T-helper 2 cell treated with Interferon-gamma antibody and Interleukin-4, amounts not matched to agents 5 μg/mL and 100 μg/mL, for 36 hours (primary cell): ENCODE measurements around the gene ARMH4.

Experiments used
- DNase-seq: peaks from one replicate; pipeline ENCODE4 v3.0.0; 2021; ENCODE audit warnings: low spot score
- H3K27ac Mint-ChIP-seq: one replicate; pipeline ENCODE4 v1.8.0; 2021; ENCODE audit warnings: mild to moderate bottlenecking, mixed read lengths
- H3K27me3 Mint-ChIP-seq: one replicate; pipeline ENCODE4 v1.8.0; 2021; ENCODE audit warnings: low read depth, mixed read lengths
- H3K36me3 Mint-ChIP-seq: one replicate; pipeline ENCODE4 v1.8.0; 2021; ENCODE audit warnings: low read depth, mixed read lengths
- H3K4me1 Mint-ChIP-seq: one replicate; pipeline ENCODE4 v1.8.0; 2021; ENCODE audit warnings: low read depth, mixed read lengths
- H3K4me3 Mint-ChIP-seq: one replicate; pipeline ENCODE4 v1.8.0; 2022; ENCODE audit warnings: mild to moderate bottlenecking, moderate library complexity, mixed read lengths
- H3K9me3 Mint-ChIP-seq: one replicate; pipeline ENCODE4 v1.8.0; 2021; ENCODE audit warnings: mixed read lengths

Gene ARMH4, protein sequence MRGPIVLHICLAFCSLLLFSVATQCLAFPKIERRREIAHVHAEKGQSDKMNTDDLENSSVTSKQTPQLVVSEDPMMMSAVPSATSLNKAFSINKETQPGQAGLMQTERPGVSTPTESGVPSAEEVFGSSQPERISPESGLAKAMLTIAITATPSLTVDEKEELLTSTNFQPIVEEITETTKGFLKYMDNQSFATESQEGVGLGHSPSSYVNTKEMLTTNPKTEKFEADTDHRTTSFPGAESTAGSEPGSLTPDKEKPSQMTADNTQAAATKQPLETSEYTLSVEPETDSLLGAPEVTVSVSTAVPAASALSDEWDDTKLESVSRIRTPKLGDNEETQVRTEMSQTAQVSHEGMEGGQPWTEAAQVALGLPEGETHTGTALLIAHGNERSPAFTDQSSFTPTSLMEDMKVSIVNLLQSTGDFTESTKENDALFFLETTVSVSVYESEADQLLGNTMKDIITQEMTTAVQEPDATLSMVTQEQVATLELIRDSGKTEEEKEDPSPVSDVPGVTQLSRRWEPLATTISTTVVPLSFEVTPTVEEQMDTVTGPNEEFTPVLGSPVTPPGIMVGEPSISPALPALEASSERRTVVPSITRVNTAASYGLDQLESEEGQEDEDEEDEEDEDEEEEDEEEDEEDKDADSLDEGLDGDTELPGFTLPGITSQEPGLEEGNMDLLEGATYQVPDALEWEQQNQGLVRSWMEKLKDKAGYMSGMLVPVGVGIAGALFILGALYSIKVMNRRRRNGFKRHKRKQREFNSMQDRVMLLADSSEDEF

DNA sequence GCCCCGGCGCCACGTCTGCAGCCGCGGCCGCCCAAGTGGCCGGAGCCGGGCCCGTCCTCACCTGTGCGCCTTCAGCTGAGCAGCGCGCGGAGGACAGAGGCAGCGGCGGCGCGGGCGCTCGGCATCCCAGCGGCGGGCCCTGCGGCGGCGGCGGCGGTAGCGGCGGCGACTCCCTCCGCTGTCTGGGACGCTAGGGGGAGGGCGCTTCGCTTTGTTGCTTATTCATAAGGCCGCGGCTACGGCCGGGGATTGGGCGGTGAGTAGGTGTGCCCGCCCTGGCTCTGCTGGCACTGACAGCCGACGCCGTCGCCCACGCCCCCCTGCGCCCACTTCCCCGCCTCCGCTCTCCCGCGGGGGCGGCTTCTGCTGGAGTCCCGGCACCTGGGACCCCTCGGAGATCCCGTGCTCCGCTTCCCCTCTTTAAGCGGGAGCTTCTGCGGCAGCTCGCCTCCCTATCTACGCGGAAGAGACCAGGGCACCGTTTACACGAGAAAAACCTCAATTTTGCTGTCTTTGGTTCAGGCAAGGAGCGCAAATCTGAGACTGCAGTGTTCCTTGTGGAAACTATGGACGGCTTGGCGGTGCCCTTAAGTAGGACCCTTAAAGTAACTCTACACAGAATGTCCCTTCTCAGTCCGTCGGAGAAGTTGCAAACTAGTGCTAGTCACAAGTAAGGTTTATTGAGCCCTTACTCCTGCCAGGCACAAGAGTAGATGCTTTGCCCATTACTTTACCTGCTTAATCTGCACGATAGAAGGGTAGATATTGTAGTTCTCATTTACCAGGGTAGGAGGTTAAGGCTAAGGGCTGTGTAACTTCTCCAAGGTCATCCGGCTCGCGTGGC is at the start of gene ARMH4:
ARMH4 (minus strand) TSS at position 200 of the 844 bp plus-strand sequence. CDS start 12,855 bp downstream, outside the sequence.
- Mint-ChIP-seq H3K4me1 (peaks cover 13% of the 10 kb centered on the region), H3K27ac (no peak within 1 kb of the TSS), H3K9me3 (no peaks in the 10 kb centered on the region), H3K4me3 (peak within 1 kb of the TSS; percentile 78), H3K27me3 (peaks cover 62% of the 10 kb centered on the region), H3K36me3 (no peaks in the 10 kb centered on the region)
- DNase-seq, result peak; percentile 70

DNA sequence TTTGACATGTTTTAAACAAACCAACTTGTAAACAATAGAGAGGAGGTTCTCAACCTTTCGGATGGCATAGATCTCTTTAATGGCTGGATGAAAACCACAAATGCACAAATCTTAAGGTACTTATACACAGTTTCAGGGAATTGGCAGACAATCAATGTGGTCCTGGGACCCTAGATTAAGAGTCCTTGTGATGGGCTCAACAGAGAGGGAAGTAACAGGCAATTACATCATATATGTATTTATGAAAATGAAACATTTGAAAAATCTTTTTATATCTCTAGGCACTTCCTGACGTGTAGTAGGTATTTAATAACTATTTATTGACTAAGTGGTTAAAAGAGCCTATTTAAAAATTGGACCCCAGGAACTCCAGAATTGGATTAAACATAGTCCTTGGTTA is 48.8 kb upstream of the ARMH4 start:
- H3K36me3 Mint-ChIP-seq, result peaks cover 5% of the 10 kb centered on the region
- H3K27ac Mint-ChIP-seq, result peak overlapping the region; percentile 93
- peak overlapping the region; percentile 89 for H3K4me3 Mint-ChIP-seq
- peaks cover 18% of the 10 kb centered on the region for H3K4me1 Mint-ChIP-seq
- DNase-seq, result no peak
- peaks cover 3% of the 10 kb centered on the region for H3K27me3 Mint-ChIP-seq
- H3K9me3 Mint-ChIP-seq, result no peaks in the 10 kb centered on the region

DNA sequence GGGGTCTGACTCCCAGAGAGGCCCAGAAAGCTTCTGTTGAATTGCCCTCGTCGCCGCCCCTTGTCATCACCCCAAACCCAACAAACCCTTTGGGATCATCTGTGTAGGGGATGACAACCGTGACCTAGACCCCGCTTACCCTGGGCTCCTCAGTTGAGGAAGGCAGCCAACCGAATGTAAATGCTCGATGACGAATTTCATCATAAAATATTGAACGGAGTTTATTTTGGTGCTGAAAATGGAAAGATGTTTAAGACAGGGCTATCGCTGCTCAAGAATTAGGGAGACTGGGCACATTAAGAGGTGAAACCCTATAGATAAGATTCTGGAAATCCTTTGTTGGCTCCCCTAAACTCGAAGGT is 48.4 kb upstream of the ARMH4 start:
- Mint-ChIP-seq H3K36me3 (peaks cover 5% of the 10 kb centered on the region), H3K27me3 (peaks cover 6% of the 10 kb centered on the region), H3K9me3 (no peaks in the 10 kb centered on the region), H3K4me1 (peaks cover 18% of the 10 kb centered on the region), H3K4me3 (peak overlapping the region; percentile 89), H3K27ac (peak overlapping the region; percentile 93)
- no peak for DNase-seq

DNA sequence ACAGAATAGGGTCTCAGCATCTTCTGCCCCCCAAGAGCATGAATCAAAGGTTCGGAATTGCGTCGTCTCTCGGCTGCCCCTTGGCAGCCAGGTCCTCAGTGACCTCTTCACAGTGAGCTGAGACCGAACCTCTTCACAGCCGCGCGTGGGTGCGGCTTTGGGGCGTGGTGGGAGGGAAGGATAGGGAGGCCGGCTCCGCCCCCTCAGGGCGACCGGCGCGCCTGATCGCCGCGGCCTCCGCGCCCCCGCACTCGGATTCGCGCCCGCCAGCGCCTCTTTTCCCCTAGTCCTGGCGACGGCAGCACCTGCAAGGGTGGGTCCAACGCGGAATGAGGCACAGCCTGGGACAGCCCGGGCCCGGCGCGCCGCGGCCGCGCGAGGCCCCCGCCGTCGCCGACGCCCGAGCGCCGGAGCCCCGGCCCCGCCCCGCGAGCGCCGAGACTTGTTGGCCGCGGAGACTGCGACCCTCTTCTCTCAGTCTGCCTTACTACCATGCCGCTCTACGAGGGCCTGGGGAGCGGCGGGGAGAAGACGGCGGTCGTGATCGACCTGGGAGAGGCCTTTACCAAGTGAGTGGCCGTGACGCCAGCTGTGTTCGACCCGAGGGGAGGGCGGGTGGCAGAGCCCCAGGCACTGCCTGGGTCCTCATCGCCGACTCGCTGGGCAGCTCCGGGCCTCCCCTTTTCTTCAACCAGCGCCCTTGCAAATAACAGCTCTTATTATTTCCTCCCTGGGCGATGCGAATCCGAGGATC is 47.9 kb upstream of the ARMH4 start, which contains the start of gene ACTR10:
ACTR10 (plus strand) TSS at position 424 of the 754 bp plus-strand sequence; CDS start at position 493, 69 bp downstream.
- Mint-ChIP-seq H3K27me3 (peaks cover 6% of the 10 kb centered on the region), H3K27ac (peak within 1 kb of the TSS; percentile 93), H3K9me3 (no peaks in the 10 kb centered on the region), H3K4me3 (peak within 1 kb of the TSS; percentile 98), H3K4me1 (peaks cover 18% of the 10 kb centered on the region), H3K36me3 (peaks cover 5% of the 10 kb centered on the region)
- peak; percentile 86 for DNase-seq

DNA sequence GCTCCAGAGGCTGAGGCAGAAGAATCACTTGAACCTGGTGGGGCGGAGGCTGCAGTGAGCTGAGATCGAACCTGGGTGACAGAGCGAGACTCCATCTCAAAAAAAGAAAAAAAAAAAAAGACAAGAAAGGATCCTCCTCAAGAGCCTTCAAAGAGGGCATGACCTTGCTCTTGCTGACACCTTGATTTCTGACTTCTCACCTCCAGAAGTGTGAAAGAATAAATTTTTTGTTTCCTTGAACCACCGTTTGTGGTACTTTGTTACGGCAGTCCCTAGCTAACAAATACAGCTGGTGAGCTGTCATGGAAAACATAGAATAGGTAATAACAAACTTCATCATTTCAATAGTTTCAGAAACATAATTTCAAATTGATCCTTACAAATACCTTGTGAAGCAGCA is 46.1 kb upstream of the ARMH4 start:
- peaks cover 3% of the 10 kb centered on the region for H3K36me3 Mint-ChIP-seq
- H3K4me3 Mint-ChIP-seq, result no peak overlapping the region
- H3K9me3 Mint-ChIP-seq, result no peaks in the 10 kb centered on the region
- no peak for DNase-seq
- H3K4me1 Mint-ChIP-seq, result peaks cover 18% of the 10 kb centered on the region
- no peak overlapping the region for H3K27ac Mint-ChIP-seq
- peaks cover 11% of the 10 kb centered on the region for H3K27me3 Mint-ChIP-seq

DNA sequence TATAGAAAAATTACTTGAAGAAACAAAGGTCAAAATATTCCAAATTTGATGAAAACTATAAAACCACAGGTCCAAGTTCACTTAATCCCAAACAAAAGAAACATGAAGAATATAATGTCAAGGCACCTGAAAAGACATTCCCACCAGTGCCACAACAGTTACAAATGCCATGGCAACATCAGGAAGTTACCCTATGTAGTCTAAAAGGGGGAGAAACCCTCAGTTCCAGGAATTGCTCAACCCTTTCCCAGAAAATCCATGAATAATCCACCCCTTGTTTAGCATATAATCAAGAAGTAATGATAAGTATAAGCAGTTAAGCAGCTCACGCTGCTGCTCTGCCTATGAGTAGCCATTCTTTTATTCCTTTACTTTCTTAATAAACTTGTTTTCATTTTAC is 44.2 kb upstream of the ARMH4 start:
- Mint-ChIP-seq H3K4me3 (no peak overlapping the region), H3K27me3 (peaks cover 11% of the 10 kb centered on the region), H3K36me3 (no peaks in the 10 kb centered on the region), H3K4me1 (peaks cover 10% of the 10 kb centered on the region), H3K9me3 (no peaks in the 10 kb centered on the region), H3K27ac (no peak overlapping the region)
- DNase-seq, result no peak

DNA sequence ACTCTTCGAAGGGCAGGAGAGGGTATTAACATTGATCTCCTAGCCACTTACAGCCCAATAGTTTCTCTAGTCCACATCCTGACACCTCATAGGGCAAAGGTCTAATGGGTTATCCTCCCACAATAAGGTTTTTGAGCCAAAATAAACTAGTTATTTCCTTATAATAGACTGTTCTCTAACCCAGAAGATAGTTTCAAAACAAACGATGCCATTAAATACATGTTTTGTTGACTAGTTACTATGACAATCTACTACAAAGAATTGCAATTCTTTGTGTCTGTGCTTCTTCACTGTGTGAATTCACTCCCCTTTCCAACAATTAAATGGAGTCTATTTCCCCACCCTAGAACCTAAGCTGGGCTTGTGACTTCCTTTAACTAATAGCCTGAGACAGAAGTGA is 41.5 kb upstream of the ARMH4 start:
- no peaks in the 10 kb centered on the region for H3K9me3 Mint-ChIP-seq
- H3K27ac Mint-ChIP-seq, result no peak overlapping the region
- H3K4me3 Mint-ChIP-seq, result no peak overlapping the region

DNA sequence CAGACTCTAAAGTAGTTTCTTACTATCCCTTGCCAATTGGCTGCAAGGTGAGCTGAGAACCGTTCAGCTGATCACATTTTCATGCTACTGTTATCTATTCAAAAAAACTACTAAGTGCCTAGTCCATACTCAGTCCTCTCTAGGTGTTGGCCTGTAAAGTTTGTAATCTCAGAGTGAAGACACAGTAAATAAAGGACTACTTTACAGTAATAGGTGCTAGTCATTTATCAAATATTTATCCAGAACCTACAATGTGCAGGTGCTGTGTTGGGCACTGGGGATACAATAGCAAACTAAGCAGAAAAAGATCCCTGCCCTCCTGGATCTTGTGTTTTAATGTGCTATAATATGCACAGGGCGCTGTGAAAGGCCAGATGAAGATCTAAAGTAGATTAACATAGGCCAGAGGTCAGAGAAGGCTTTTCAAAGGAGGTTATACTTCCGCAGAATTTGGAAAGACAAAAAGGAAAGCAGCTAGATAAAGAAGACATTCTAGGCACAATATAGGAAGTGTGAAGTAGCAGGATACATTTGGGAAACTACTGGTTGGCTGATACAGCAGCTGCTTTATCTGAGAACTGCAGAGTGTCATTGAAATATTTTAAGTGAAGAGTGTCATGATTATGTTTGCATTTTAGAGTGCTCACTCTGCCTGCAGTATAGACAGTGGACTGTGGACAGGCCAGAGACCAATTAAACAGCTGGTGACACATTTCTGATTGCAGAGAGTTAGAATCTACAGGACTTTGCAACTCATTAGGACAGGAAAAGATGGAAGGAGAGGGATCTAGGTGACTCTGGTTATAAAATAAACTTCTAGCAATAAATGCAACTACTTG is 40.0 kb upstream of the ARMH4 start:
- Mint-ChIP-seq H3K36me3 (no peaks in the 10 kb centered on the region), H3K27me3 (peaks cover 8% of the 10 kb centered on the region), H3K4me3 (no peak overlapping the region), H3K4me1 (no peaks in the 10 kb centered on the region), H3K27ac (no peak overlapping the region), H3K9me3 (no peaks in the 10 kb centered on the region)
- DNase-seq, result no peak

More for the DNA sequence above, 41.5 kb upstream of the ARMH4 start:
- no peak for DNase-seq
- Mint-ChIP-seq H3K4me1 (no peaks in the 10 kb centered on the region), H3K27me3 (peaks cover 11% of the 10 kb centered on the region), H3K36me3 (no peaks in the 10 kb centered on the region)

DNA sequence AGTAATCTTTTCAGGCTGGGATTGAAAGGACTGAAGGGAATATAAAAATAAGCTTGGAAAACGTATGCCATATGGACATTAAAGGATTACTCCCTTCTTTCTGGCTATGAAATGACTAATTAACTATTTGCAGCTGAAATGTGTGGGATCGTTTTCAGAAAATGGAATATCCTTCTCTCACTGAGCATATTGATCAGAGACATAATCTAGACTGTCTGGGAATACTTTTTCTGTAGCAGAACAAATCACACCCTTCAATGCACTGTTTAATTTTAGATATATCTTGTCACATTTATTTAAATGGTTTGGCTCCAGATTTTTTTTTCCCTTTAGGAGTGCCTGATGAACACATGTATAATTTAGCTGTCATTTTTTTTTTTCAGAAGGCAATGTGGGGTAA is 37.2 kb upstream of the ARMH4 start:
- Mint-ChIP-seq H3K36me3 (no peaks in the 10 kb centered on the region), H3K27ac (no peak overlapping the region), H3K4me3 (no peak overlapping the region), H3K9me3 (no peaks in the 10 kb centered on the region), H3K27me3 (peaks cover 10% of the 10 kb centered on the region), H3K4me1 (no peaks in the 10 kb centered on the region)
- DNase-seq, result no peak

DNA sequence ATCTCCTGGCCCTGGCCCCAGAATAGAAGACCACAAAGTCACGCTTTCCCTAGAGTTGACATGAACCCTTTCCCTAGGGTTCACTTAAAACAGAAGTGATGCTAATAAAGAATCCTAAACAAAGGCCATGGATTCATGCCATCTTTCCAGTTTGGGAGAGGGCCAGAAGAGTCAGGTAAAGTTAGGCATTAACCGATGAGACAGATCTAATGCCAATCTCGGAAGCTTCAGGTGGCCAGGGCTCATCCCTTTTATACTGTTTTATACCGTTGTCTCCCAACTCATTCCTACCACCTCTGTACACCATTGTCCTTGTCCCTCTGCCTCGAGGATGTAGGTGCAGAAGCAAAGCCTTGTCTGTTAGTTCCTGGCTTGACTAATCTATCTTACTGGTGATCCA is 25.1 kb upstream of the ARMH4 start:
- no peak overlapping the region for H3K27ac Mint-ChIP-seq
- H3K4me3 Mint-ChIP-seq, result no peak overlapping the region

DNA sequence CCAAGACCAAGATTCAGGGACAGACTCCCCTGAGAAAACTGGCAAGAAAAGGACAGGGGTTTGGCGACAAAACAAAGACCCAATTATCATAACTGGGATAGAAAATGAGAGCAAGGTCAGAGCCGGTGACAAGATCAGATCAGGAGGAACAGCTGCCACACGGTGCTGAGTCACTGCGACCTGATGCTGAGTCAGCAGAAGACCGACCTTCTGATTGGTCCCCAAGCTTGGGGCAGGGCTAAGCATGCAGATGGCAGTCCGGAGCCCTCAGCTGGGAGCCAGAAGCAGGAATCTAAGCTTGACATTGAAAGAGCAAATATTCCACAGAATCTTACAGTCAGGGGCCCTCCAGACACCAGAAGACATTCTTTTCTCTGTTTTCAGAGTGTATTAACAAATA is 19.1 kb upstream of the ARMH4 start:
- no peaks in the 10 kb centered on the region for H3K36me3 Mint-ChIP-seq
- DNase-seq, result peak; percentile 29
- H3K4me1 Mint-ChIP-seq, result peaks cover 5% of the 10 kb centered on the region
- H3K4me3 Mint-ChIP-seq, result no peak overlapping the region
- no peak overlapping the region for H3K27ac Mint-ChIP-seq
- H3K27me3 Mint-ChIP-seq, result peaks cover 18% of the 10 kb centered on the region
- no peaks in the 10 kb centered on the region for H3K9me3 Mint-ChIP-seq

More for the DNA sequence above, 25.1 kb upstream of the ARMH4 start:
- no peaks in the 10 kb centered on the region for H3K9me3 Mint-ChIP-seq
- no peaks in the 10 kb centered on the region for H3K36me3 Mint-ChIP-seq
- H3K27me3 Mint-ChIP-seq, result peaks cover 11% of the 10 kb centered on the region
- DNase-seq, result no peak
- no peaks in the 10 kb centered on the region for H3K4me1 Mint-ChIP-seq

DNA sequence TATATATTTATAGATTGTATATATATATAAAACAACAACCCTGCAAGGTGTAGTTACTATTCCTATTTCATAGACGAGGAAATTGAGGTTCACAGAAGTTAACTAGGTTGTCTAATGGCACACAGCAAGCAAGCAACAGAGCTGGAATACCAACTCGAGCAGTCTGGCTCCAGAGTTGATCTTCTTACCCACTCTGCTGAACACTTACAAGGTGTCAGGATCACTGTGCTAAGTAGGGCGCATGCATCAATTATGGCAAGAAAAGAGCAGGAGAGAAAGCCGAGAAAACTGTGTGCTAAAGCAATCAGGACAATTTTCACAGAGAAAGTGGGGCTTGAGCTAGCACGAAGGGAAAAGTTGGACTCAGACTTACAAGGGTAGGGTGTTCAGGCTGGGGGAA is 15.9 kb upstream of the ARMH4 start:
- peaks cover 7% of the 10 kb centered on the region for H3K27me3 Mint-ChIP-seq
- no peaks in the 10 kb centered on the region for H3K9me3 Mint-ChIP-seq
- no peak overlapping the region for H3K27ac Mint-ChIP-seq
- peaks cover 5% of the 10 kb centered on the region for H3K4me1 Mint-ChIP-seq
- DNase-seq, result no peak
- no peak overlapping the region for H3K4me3 Mint-ChIP-seq
- no peaks in the 10 kb centered on the region for H3K36me3 Mint-ChIP-seq
